ENCODE results near the gene LUM. TPM values are rescaled to one million over a fixed set of nuclear protein-coding genes. Genes with fewer than 3 reads are reported as not detected.

The LUM gene
- polyA plus RNA-seq, 3 donors, result not detected

DNA sequence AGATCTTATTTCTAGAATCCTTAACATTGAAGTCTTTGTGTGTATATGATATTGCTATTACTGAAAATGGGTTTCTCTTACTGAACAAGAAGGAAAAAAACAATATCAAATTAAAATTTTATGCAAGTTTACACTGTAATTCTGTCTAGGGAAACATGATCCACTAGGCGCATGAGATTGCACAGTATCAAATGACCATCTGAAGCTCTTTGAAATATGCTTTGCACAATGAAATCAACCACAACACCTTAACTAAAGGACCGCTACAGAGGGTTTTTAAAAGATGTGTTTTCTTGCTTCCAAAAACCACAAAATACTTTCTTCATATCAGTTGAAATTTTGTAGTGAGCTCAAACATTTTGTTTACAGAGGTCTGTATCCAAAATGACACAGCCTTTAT, 38.4 kb downstream of the LUM start:
- H3K4me1 ChIP-seq (ENCODE audit: control insufficient read depth in 1 of 2, insufficient read depth in 2 of 2, low read length in 2 of 2), result no peaks in the 10 kb centered on the region
- Mint-ChIP-seq H3K4me3 (no peak overlapping the region), H3K27ac (no peak overlapping the region), H3K9me3 (peaks cover 0 to 3% (median 0%) of the 10 kb centered on the region in 7 donors), H3K4me1 (no peaks in the 10 kb centered on the region), H3K36me3 (no peaks in the 10 kb centered on the region), H3K27me3 (ENCODE audit: low read depth in 3 of 3) (peaks cover 0 to 1% (median 0%) of the 10 kb centered on the region in 3 donors)
- H4K20me1 ChIP-seq (ENCODE audit: insufficient read depth, low read length), result no peaks in the 10 kb centered on the region
- TF ChIP-seq, protein P1, sequence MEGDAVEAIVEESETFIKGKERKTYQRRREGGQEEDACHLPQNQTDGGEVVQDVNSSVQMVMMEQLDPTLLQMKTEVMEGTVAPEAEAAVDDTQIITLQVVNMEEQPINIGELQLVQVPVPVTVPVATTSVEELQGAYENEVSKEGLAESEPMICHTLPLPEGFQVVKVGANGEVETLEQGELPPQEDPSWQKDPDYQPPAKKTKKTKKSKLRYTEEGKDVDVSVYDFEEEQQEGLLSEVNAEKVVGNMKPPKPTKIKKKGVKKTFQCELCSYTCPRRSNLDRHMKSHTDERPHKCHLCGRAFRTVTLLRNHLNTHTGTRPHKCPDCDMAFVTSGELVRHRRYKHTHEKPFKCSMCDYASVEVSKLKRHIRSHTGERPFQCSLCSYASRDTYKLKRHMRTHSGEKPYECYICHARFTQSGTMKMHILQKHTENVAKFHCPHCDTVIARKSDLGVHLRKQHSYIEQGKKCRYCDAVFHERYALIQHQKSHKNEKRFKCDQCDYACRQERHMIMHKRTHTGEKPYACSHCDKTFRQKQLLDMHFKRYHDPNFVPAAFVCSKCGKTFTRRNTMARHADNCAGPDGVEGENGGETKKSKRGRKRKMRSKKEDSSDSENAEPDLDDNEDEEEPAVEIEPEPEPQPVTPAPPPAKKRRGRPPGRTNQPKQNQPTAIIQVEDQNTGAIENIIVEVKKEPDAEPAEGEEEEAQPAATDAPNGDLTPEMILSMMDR (IDR thresholded peaks at IDR 0.05), result no peak
- no peak overlapping the region for H3K27ac ChIP-seq (ENCODE audit: low read depth in 1 of 2, low read length in 2 of 2)
- intact Hi-C loops (cut with micrococcal nuclease), result no loop called here
- no peaks in the 10 kb centered on the region for H3K36me3 ChIP-seq (replicated peaks in 1 of 2; ENCODE audit: control insufficient read depth in 1 of 2, insufficient read depth in 2 of 2, low read length in 2 of 2)
- no peaks in the 10 kb centered on the region for H3K79me2 ChIP-seq (ENCODE audit: insufficient read depth, low read length)
- H3K4me3 ChIP-seq (replicated peaks in 1 of 3; ENCODE audit: low read depth in 2 of 3, low read length in 3 of 3), result no peak overlapping the region
- 100% methylated on average over 1 of the region's 2 CpGs for WGBS (ENCODE audit: insufficient coverage)
- no peak overlapping the region for H3K4me2 ChIP-seq (replicated peaks; ENCODE audit: extremely low read depth, low read length, poor library complexity, severe bottlenecking)
- no peak for DNase-seq
- no peaks in the 10 kb centered on the region for H3K27me3 ChIP-seq (ENCODE audit: control insufficient read depth in 2 of 2, insufficient read depth in 2 of 2, low read length in 2 of 2)
- H2AFZ ChIP-seq (ENCODE audit: insufficient read depth, low read depth, low read length, poor library complexity, severe bottlenecking), result no peak overlapping the region
- H3K9ac ChIP-seq (ENCODE audit: insufficient read depth, low read length, poor library complexity, severe bottlenecking), result no peak overlapping the region
- H3K9me3 ChIP-seq (replicated peaks in 1 of 2; ENCODE audit: control insufficient read depth in 1 of 2, insufficient read depth in 1 of 2, low read length in 2 of 2), result no peaks in the 10 kb centered on the region

DNA sequence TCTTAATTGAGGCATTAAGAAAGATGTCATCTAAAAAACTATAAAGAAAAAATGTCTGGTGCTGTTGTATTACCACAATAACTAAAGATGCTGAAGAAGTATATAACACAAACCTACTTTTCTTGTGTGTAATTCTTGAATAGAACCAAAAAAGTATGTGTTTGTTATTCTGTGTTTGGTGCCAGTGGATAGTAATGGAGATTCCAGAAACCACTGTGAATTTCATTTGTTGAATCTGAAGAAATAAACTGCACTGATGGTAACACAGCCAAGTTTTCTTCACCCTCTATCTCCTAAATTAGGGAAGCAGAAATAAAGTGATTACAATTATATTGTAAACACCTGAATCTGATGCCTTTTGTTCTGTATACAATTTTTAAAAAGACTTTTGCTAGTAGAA, 40.4 kb downstream of the LUM start:
- Histone ChIP-seq H3K4me1 (ENCODE audit: control insufficient read depth in 1 of 2, insufficient read depth in 2 of 2, low read length in 2 of 2) (no peaks in the 10 kb centered on the region), H3K79me2 (ENCODE audit: insufficient read depth, low read length) (no peaks in the 10 kb centered on the region), H4K20me1 (ENCODE audit: insufficient read depth, low read length) (no peaks in the 10 kb centered on the region), H3K9me3 (replicated peaks in 1 of 2; ENCODE audit: control insufficient read depth in 1 of 2, insufficient read depth in 1 of 2, low read length in 2 of 2) (no peaks in the 10 kb centered on the region), H3K27ac (ENCODE audit: low read depth in 1 of 2, low read length in 2 of 2) (no peak overlapping the region), H2AFZ (ENCODE audit: insufficient read depth, low read depth, low read length, poor library complexity, severe bottlenecking) (no peak overlapping the region), H3K4me3 (replicated peaks in 1 of 3; ENCODE audit: low read depth in 2 of 3, low read length in 3 of 3) (no peak overlapping the region), H3K4me2 (replicated peaks; ENCODE audit: extremely low read depth, low read length, poor library complexity, severe bottlenecking) (no peak overlapping the region), H3K36me3 (replicated peaks in 1 of 2; ENCODE audit: control insufficient read depth in 1 of 2, insufficient read depth in 2 of 2, low read length in 2 of 2) (no peaks in the 10 kb centered on the region), H3K9ac (ENCODE audit: insufficient read depth, low read length, poor library complexity, severe bottlenecking) (no peak overlapping the region), H3K27me3 (ENCODE audit: control insufficient read depth in 2 of 2, insufficient read depth in 2 of 2, low read length in 2 of 2) (no peaks in the 10 kb centered on the region)
- H3K4me3 Mint-ChIP-seq, result no peak overlapping the region
- no peak overlapping the region for H3K27ac Mint-ChIP-seq
- TF ChIP-seq, protein P1 (IDR thresholded peaks at IDR 0.05), result no peak
- peaks cover 0 to 1% (median 0%) of the 10 kb centered on the region in 3 donors for H3K27me3 Mint-ChIP-seq (ENCODE audit: low read depth in 3 of 3)
- H3K36me3 Mint-ChIP-seq, result no peaks in the 10 kb centered on the region
- intact Hi-C loops (cut with micrococcal nuclease), result no loop called here
- H3K9me3 Mint-ChIP-seq, result peaks cover 0 to 3% (median 0%) of the 10 kb centered on the region in 7 donors
- H3K4me1 Mint-ChIP-seq, result no peaks in the 10 kb centered on the region
- DNase-seq, result no peak
